GM21529 (cell line): ENCODE measurements around the gene TANK.

ENCODE experiments used
- ATAC-seq: cut with Tn5 transposase; IDR thresholded peaks from one replicate; pipeline ENCODE4 v1.9.1; 2021; ENCODE audit not compliant: unreplicated experiment

TANK gene

GRCh38 chr2:161223139-161223732 is 63.0 kb downstream of the TANK start:
- peak; percentile 71 for ATAC-seq

GRCh38 chr2:161228511-161229240 is 68.4 kb downstream of the TANK start:
- no peak for ATAC-seq

GRCh38 chr2:161230959-161231358 is 70.7 kb downstream of the TANK start:
- no peak for ATAC-seq

- ATAC-seq, result no peak
Observed at GRCh38 chr2:161232571-161232970, 72.3 kb downstream of the TANK start.

GRCh38 chr2:161233858-161234431 is 73.7 kb downstream of the TANK start:
- ATAC-seq, result peak; percentile 35

- ATAC-seq, result no peak
Observed at GRCh38 chr2:161234627-161235026, 74.4 kb downstream of the TANK start.

GRCh38 chr2:161237392-161238264 is 77.4 kb downstream of the TANK start:
- ATAC-seq, result peak; percentile 51

- ATAC-seq, result no peak
Observed at GRCh38 chr2:161238265-161238559, 78.0 kb downstream of the TANK start.

- peak; percentile 34 for ATAC-seq
Observed at GRCh38 chr2:161238560-161239325, 78.5 kb downstream of the TANK start.

- ATAC-seq, result no peak
Observed at GRCh38 chr2:161239326-161240109, 79.3 kb downstream of the TANK start.

GRCh38 chr2:161241894-161242293 is 81.7 kb downstream of the TANK start:
- ATAC-seq, result no peak

GRCh38 chr2:161243312-161243711 is 83.1 kb downstream of the TANK start:
- ATAC-seq, result peak; percentile 37

GRCh38 chr2:161243905-161244304 is 83.7 kb downstream of the TANK start:
- ATAC-seq, result no peak

GRCh38 chr2:161244387-161245260 is 84.4 kb downstream of the TANK start:
- peak; percentile 88 for ATAC-seq

- no peak for ATAC-seq
Observed at GRCh38 chr2:161245261-161245553, 85.0 kb downstream of the TANK start.

- no peak for ATAC-seq
Observed at GRCh38 chr2:161245671-161246070, 85.4 kb downstream of the TANK start.

GRCh38 chr2:161246281-161246680 is 86.1 kb downstream of the TANK start:
- no peak for ATAC-seq

- peak; percentile 78 for ATAC-seq
Observed at GRCh38 chr2:161250864-161251436, 90.7 kb downstream of the TANK start.
